PC-9 (cell line): Measurements from ENCODE around the gene ALLC.

Experiments used
- CTCF ChIP-seq: fragments of 200-600 bp; sonication (generic); conservative IDR thresholded peaks from 2 replicates; pipeline ENCODE4 v1.6.1; 2017; ENCODE audit warnings: mixed run types, antibody characterized with exemption, mild to moderate bottlenecking, moderate library complexity
- EZH2 ChIP-seq: fragments of 200-600 bp; sonication (generic); IDR thresholded peaks from 2 replicates; pipeline ENCODE4 v1.8.0; 2017; ENCODE audit warnings: antibody characterized with exemption, low read depth

- TF ChIP-seq CTCF (no peak), EZH2 (no peak)
Observed at GRCh38 chr2:3654011-3654410, 4.0 kb upstream of the ALLC start.
